22Rv1 (cell line): Measurements from ENCODE around the gene WFS1.

ENCODE experiments used
- H3K27ac ChIP-seq: fragments of 450-650 bp; 2 replicates; pipeline ENCODE4 v1.5.1; 2017
- ZFX ChIP-seq: fragments of 450-650 bp; IDR thresholded peaks from 2 replicates; pipeline ENCODE4 v1.6.1; 2017; ENCODE audit warnings: antibody characterized with exemption, borderline replicate concordance
- TF ChIP-seq, protein P1 (sequence below): fragments of 450-650 bp; IDR thresholded peaks from 2 replicates; pipeline ENCODE4 v1.5.1; 2017; ENCODE audit warnings: mild to moderate bottlenecking

WFS1 gene

GRCh38 chr4:6291784-6292297 lies 22.2 kb downstream of the WFS1 start:
- no peak for TF ChIP-seq ZFX

DNA sequence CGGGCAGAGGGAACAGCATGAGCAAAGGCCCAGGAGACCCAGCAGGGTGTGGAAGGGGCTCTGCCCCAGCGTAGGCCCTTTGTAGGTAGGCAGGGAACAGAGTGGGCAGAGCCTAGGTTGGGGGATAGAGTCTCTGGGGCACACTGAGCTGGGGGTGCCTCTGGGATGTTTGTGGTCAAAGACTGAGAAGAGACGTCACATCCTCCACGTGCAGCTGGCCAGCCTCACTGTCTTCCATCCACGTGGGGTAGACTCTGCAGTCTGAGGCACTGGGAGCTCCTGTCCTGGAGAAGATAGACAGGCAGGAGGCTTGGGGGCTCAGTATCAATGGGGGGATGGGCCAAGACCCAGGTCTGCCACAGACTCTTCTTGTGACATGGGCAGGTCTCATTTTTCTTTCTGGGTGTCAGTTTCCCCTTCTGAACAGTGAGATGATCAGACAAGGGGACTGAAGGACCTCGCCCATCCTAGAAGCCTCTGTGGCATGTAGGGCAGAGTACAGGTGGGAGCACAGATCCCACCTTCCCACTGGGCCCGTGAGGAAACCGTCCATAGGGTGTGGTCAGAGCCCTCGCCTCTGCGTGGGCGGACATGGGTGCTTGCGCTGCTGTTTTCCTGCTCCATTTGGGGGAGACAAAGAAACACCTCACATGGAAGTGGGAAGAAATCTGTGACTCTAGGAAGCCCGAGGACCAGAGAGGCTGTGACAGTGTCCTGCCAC lies 22.9 kb downstream of the WFS1 start:
- no peak overlapping the region for H3K27ac ChIP-seq

More at GRCh38 chr4:6291784-6292297, 22.2 kb downstream of the WFS1 start:
- H3K27ac ChIP-seq: no peak overlapping the region

GRCh38 chr4:6293097-6293445 lies 23.4 kb downstream of the WFS1 start:
- TF ChIP-seq, protein P1, sequence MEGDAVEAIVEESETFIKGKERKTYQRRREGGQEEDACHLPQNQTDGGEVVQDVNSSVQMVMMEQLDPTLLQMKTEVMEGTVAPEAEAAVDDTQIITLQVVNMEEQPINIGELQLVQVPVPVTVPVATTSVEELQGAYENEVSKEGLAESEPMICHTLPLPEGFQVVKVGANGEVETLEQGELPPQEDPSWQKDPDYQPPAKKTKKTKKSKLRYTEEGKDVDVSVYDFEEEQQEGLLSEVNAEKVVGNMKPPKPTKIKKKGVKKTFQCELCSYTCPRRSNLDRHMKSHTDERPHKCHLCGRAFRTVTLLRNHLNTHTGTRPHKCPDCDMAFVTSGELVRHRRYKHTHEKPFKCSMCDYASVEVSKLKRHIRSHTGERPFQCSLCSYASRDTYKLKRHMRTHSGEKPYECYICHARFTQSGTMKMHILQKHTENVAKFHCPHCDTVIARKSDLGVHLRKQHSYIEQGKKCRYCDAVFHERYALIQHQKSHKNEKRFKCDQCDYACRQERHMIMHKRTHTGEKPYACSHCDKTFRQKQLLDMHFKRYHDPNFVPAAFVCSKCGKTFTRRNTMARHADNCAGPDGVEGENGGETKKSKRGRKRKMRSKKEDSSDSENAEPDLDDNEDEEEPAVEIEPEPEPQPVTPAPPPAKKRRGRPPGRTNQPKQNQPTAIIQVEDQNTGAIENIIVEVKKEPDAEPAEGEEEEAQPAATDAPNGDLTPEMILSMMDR: no peak
- no peak for TF ChIP-seq ZFX
- H3K27ac ChIP-seq: no peak overlapping the region

More for the DNA sequence above, 22.9 kb downstream of the WFS1 start:
- TF ChIP-seq ZFX: no peak
- TF ChIP-seq, protein P1: no peak

DNA sequence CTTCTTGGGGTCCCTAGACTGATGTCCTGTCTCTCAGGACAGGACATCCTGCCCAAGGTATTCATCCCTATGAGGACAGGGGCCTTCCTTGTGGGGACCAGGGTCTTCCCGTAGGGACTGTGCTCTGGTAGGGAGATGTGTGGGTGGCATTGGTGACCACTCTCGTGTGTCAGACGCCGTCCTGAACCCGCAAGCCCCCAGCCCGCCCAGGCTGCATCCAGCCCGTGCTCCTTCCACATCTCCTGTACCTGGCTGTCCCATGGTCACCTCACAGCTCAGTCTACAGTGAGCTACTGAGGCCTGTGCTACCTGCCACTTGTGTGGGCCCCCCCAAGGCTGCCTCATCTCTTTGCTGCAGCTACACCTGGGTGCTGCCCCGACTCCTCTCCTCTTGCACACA lies 24.0 kb downstream of the WFS1 start:
- no peak for TF ChIP-seq ZFX
- TF ChIP-seq, protein P1: no peak
- no peak overlapping the region for H3K27ac ChIP-seq

- no peak overlapping the region for H3K27ac ChIP-seq
- TF ChIP-seq ZFX: no peak
- TF ChIP-seq, protein P1: no peak
Observed at GRCh38 chr4:6294705-6295421, 25.2 kb downstream of the WFS1 start.

- TF ChIP-seq, protein P1: no peak
- no peak for TF ChIP-seq ZFX
Observed at GRCh38 chr4:6295495-6295894, 25.8 kb downstream of the WFS1 start.

DNA sequence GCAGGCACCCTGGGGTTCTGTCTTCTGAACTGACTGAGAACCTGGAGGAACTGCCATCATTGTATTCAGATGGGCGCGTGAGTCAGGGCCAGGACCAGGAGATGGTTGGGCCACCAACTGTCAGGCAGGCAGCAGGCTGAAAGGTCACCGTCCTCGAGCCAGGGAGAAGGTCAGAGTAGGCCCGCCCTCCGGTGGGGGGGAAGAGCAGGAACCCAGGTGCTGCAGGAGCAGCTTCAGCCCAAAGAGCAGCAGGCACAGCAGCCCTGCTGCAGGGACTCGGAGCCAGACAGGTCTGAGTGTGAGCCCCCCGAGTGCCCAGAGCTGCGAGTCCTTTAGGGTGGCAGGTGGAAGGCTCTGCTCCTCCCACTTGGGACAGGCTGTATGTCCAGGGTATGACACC lies 26.4 kb downstream of the WFS1 start:
- TF ChIP-seq, protein P1: no peak
- H3K27ac ChIP-seq: no peak overlapping the region

More at GRCh38 chr4:6295495-6295894, 25.8 kb downstream of the WFS1 start:
- H3K27ac ChIP-seq: no peak overlapping the region
